Progenitor cell of endocrine pancreas (in vitro differentiated cells): ENCODE results near the gene TNFRSF9. TPM values are rescaled to one million over a fixed set of nuclear protein-coding genes. Genes with fewer than 3 reads are reported as not detected.

Experiments used
- DNase-seq: peaks from one replicate; pipeline ENCODE4 v3.0.0; 2021; ENCODE audit warnings: low spot score; ENCODE audit not compliant: unreplicated experiment
- H3K27ac Mint-ChIP-seq: 2 replicates; pipeline ENCODE4 v1.8.0; 2021; ENCODE audit warnings: mild to moderate bottlenecking, moderate library complexity, mixed read lengths
- H3K27me3 Mint-ChIP-seq: 2 replicates; pipeline ENCODE4 v1.8.0; 2021; ENCODE audit warnings: mixed read lengths
- H3K36me3 Mint-ChIP-seq: 2 replicates; pipeline ENCODE4 v1.8.0; 2022; ENCODE audit warnings: mixed read lengths; ENCODE audit not compliant: insufficient read depth
- H3K4me1 Mint-ChIP-seq: 2 replicates; pipeline ENCODE4 v1.8.0; 2021; ENCODE audit warnings: low read depth, mixed read lengths
- H3K4me3 Mint-ChIP-seq: 2 replicates; pipeline ENCODE4 v1.8.0; 2021; ENCODE audit warnings: low read depth, mild to moderate bottlenecking, moderate library complexity, mixed read lengths
- H3K9me3 Mint-ChIP-seq: 2 replicates; pipeline ENCODE4 v1.8.0; 2021; ENCODE audit warnings: low read depth, mixed read lengths
- total RNA-seq: library from RNA; stranded (reverse); gene quantifications from 2 replicates; pipeline ENCODE4 v1.2.1, GENCODE V29; 2021
- TF ChIP-seq, protein P1 (sequence below): fragments of 200-600 bp; sonication (generic); IDR thresholded peaks from one replicate; pipeline ENCODE4 v1.5.0; 2021; ENCODE audit warnings: antibody characterized with exemption, mild to moderate bottlenecking; ENCODE audit not compliant: unreplicated experiment

Gene TNFRSF9
- total RNA-seq, 1 donor from 2014 or later, result 0.60 TPM

DNA sequence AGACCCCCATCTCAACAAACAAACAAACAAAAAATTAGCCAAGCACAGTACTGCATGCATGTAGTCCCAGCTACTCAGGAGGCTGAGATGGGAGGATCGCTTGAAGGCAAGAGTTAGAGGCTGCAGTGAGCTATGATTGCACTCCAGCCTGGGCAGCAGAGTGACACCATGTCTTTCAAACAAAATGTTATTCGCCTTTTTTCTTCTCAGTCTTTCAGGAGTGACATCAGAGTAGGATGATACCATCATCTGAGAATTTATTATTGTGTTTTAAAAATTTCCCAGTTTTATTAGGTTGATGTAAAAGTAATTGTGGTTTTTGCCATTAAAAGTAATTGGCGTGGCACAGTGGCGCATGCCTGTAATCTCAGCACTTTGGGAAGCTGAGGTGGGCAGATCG, 31.6 kb upstream of the TNFRSF9 start:
- H3K4me1 Mint-ChIP-seq, result no peaks in the 10 kb centered on the region
- TF ChIP-seq, protein P1, sequence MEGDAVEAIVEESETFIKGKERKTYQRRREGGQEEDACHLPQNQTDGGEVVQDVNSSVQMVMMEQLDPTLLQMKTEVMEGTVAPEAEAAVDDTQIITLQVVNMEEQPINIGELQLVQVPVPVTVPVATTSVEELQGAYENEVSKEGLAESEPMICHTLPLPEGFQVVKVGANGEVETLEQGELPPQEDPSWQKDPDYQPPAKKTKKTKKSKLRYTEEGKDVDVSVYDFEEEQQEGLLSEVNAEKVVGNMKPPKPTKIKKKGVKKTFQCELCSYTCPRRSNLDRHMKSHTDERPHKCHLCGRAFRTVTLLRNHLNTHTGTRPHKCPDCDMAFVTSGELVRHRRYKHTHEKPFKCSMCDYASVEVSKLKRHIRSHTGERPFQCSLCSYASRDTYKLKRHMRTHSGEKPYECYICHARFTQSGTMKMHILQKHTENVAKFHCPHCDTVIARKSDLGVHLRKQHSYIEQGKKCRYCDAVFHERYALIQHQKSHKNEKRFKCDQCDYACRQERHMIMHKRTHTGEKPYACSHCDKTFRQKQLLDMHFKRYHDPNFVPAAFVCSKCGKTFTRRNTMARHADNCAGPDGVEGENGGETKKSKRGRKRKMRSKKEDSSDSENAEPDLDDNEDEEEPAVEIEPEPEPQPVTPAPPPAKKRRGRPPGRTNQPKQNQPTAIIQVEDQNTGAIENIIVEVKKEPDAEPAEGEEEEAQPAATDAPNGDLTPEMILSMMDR, result no peak
- H3K27ac Mint-ChIP-seq, result no peak overlapping the region
- no peak for DNase-seq
- no peak overlapping the region for H3K4me3 Mint-ChIP-seq
- H3K27me3 Mint-ChIP-seq, result no peaks in the 10 kb centered on the region
- no peaks in the 10 kb centered on the region for H3K9me3 Mint-ChIP-seq
- H3K36me3 Mint-ChIP-seq, result peaks cover 27% of the 10 kb centered on the region

DNA sequence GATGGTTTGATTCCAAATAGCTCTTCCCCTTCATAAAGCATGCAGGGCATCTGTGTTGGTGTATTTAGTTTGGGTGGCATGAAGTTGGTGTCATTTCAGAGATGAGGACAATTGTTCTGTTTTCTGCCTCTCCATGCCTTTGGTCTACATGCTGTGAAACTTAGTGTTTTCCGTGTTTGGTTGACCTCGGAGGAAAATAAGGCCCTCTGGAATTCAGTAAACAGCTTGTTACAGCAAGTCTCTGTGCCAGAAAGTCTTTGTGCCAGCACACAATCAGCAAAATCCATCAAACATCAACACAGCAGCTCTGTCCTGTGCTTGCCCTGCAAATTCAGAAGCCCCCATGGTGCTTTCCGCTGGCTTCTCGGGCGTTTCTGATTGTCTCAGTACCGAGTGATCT, 30.4 kb upstream of the TNFRSF9 start:
- TF ChIP-seq, protein P1, result no peak
- Mint-ChIP-seq H3K27ac (no peak overlapping the region), H3K36me3 (peaks cover 31% of the 10 kb centered on the region), H3K4me3 (no peak overlapping the region), H3K9me3 (no peaks in the 10 kb centered on the region), H3K27me3 (no peaks in the 10 kb centered on the region), H3K4me1 (no peaks in the 10 kb centered on the region)
- no peak for DNase-seq

DNA sequence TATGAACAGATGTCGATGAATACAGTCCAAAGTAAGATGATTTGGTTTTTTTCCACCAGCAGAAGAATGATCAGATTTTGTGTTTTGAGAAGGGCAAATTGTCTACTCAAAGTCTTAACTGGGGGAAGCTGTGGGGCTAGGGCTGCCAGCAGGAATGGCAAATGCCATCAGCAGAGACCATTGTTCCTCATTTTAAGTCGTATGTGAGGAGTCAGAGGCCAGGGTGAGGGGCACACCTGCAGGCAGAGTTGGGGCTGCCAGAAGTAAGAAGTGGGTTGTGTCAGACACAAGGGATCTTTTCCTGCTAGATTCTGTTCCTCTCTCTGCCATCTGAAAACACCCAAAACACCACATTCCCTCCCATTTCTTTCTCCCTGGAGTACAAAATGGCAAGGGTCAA, 29.6 kb upstream of the TNFRSF9 start:
- peaks cover 32% of the 10 kb centered on the region for H3K36me3 Mint-ChIP-seq
- H3K9me3 Mint-ChIP-seq, result no peaks in the 10 kb centered on the region
- H3K27me3 Mint-ChIP-seq, result no peaks in the 10 kb centered on the region
- no peaks in the 10 kb centered on the region for H3K4me1 Mint-ChIP-seq
- no peak overlapping the region for H3K27ac Mint-ChIP-seq
- TF ChIP-seq, protein P1, result no peak
- DNase-seq, result no peak
- H3K4me3 Mint-ChIP-seq, result no peak overlapping the region

DNA sequence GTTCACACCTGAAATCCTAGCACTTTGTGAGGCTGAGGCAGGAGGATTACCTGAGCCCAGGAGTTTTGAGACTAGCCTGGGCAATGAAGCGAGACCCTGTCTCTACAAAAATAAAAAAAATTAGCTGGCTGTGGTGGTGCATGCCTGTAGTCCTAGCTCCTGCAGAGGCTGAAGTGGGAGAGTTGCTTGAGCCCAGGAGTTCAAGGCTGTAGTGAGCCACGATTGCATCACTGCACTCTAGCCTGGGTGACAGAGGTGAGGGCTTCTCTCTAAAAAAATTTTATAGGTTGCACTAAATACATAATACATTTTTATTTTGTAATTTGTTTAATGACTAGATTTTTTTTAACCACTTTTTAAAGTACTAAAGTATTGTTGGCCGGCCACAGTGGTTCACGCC, 27.0 kb upstream of the TNFRSF9 start:
- Mint-ChIP-seq H3K36me3 (peaks cover 35% of the 10 kb centered on the region), H3K4me1 (peaks cover 1% of the 10 kb centered on the region), H3K4me3 (no peak overlapping the region), H3K9me3 (no peaks in the 10 kb centered on the region), H3K27ac (no peak overlapping the region), H3K27me3 (no peaks in the 10 kb centered on the region)
- TF ChIP-seq, protein P1, result no peak
- no peak for DNase-seq

DNA sequence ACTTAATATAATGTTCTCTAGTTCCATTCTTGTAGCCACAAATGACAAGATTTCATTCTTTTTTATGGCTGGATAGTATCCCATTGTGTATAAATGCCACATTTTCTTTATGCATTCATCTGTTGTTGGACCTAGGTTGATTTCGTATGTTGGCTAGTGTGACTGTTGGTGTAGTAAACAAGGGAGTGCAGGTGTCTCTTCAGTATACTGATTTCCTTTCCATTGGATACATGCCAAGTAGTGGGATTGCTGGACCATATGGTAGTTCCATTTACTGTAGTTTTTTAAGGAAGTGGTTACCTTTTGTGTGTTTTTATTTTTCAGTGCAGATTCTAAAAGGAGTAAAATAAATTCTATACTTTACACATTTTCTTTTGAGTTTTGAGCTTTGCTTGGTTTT, 26.6 kb upstream of the TNFRSF9 start:
- TF ChIP-seq, protein P1, result no peak
- Mint-ChIP-seq H3K4me3 (no peak overlapping the region), H3K27me3 (no peaks in the 10 kb centered on the region), H3K4me1 (peaks cover 4% of the 10 kb centered on the region), H3K36me3 (peaks cover 34% of the 10 kb centered on the region), H3K27ac (no peak overlapping the region), H3K9me3 (no peaks in the 10 kb centered on the region)
- no peak for DNase-seq
